Natural killer cell treated with Interleukin-12 subunit alpha and Interleukin-12 subunit beta and Interleukin-15 and Interleukin-18, amount 100 ng/mL, for 72 hours (primary cell): ENCODE results near the gene OR4D10. TPM values are rescaled to one million over a fixed set of nuclear protein-coding genes. Genes with fewer than 3 reads are reported as not detected.
A peak's percentile ranks its signal among the peaks of the same experiment; 100 is the strongest.
"Not testable (repeated sequence)": the region's sequence is repeated elsewhere in the genome, so short reads cannot be mapped to it uniquely, and the experiment has no call there.

ENCODE experiments used
- ATAC-seq, 2 donors: fragments of 150-1000 bp; cut with Tn5 transposase in 1 of 2; sonication (Bioruptor Pico), chemical (Tn5 transposase) in 1 of 2; 2 replicates each; pipeline ENCODE4 v1.10.0; 2021
- DNase-seq: peaks from one replicate; pipeline ENCODE4 v3.0.0; 2022; ENCODE audit warnings: low spot score
- H3K27ac Mint-ChIP-seq, 2 donors: 1 replicate in 1 of 2; 2 replicates in 1 of 2; pipeline ENCODE4 v1.8.0; 2022; ENCODE audit warnings: mixed read lengths in 2 of 2, mild to moderate bottlenecking in 1 of 2, moderate library complexity in 1 of 2
- H3K27me3 Mint-ChIP-seq, 2 donors: 1 replicate in 1 of 2; 2 replicates in 1 of 2; pipeline ENCODE4 v1.8.0; 2022; ENCODE audit warnings: mixed read lengths in 2 of 2
- H3K36me3 Mint-ChIP-seq: one replicate; pipeline ENCODE4 v1.8.0; 2022; ENCODE audit warnings: mixed read lengths
- H3K4me1 Mint-ChIP-seq, 2 donors: 1 replicate in 1 of 2; 2 replicates in 1 of 2; pipeline ENCODE4 v1.8.0; 2022; ENCODE audit warnings: low read depth in 2 of 2, mixed read lengths in 2 of 2, mild to moderate bottlenecking in 1 of 2
- H3K4me3 Mint-ChIP-seq: one replicate; pipeline ENCODE4 v1.8.0; 2022; ENCODE audit warnings: mixed read lengths
- H3K9me3 Mint-ChIP-seq: 2 replicates; pipeline ENCODE4 v1.8.0; 2022; ENCODE audit warnings: mixed read lengths
- total RNA-seq, 2 donors: library from RNA; stranded (reverse); gene quantifications; one replicate each; pipeline ENCODE4 v1.2.3, GENCODE V29; 2022

OR4D10 gene
- total RNA-seq, 2 donors from 2014 or later = not detected

GRCh38 chr11:59479906-59480305 lies 6.8 kb downstream of the OR4D10 start:
- Mint-ChIP-seq H3K27ac (no peak overlapping the region), H3K9me3 (no peaks in the 10 kb centered on the region), H3K4me1 (peaks cover 0 to 3% of the 10 kb centered on the region in 2 donors), H3K27me3 (peaks cover 12 to 22% of the 10 kb centered on the region in 2 donors), H3K36me3 (no peaks in the 10 kb centered on the region), H3K4me3 (no peak overlapping the region)
- ATAC-seq = no peak
- no peak for DNase-seq

GRCh38 chr11:59480359-59480758 lies 7.2 kb downstream of the OR4D10 start:
- H3K36me3 Mint-ChIP-seq = no peaks in the 10 kb centered on the region
- H3K4me1 Mint-ChIP-seq = peaks cover 0 to under 1% of the 10 kb centered on the region in 2 donors
- no peak for ATAC-seq

GRCh38 chr11:59501931-59502330 lies 28.8 kb downstream of the OR4D10 start:
- no peak for ATAC-seq
- no peak for DNase-seq
- Mint-ChIP-seq H3K9me3 (no peaks in the 10 kb centered on the region), H3K4me1 (no peaks in the 10 kb centered on the region), H3K27me3 (peaks cover 18 to 42% of the 10 kb centered on the region in 2 donors), H3K36me3 (no peaks in the 10 kb centered on the region), H3K27ac (no peak overlapping the region), H3K4me3 (no peak overlapping the region)

More at GRCh38 chr11:59480359-59480758, 7.2 kb downstream of the OR4D10 start:
- H3K27me3 Mint-ChIP-seq = peaks cover 10 to 17% of the 10 kb centered on the region in 2 donors
- no peak overlapping the region for H3K27ac Mint-ChIP-seq
- no peaks in the 10 kb centered on the region for H3K9me3 Mint-ChIP-seq
- DNase-seq = no peak
- no peak overlapping the region for H3K4me3 Mint-ChIP-seq

GRCh38 chr11:59503276-59503675 lies 30.2 kb downstream of the OR4D10 start, which contains the start of gene OR4D11:
Gene OR4D11, plus strand, starts transcription at chr11:59503576. Its CDS starts 0 bp downstream, at chr11:59503576.
- H3K27ac Mint-ChIP-seq = no peak within 1 kb of the TSS
- no peaks in the 10 kb centered on the region for H3K4me1 Mint-ChIP-seq
- H3K4me3 Mint-ChIP-seq = no peak within 1 kb of the TSS
- DNase-seq = no peak
- no peak for ATAC-seq
- no peaks in the 10 kb centered on the region for H3K36me3 Mint-ChIP-seq
- no peaks in the 10 kb centered on the region for H3K9me3 Mint-ChIP-seq
- H3K27me3 Mint-ChIP-seq = peaks cover 18 to 37% of the 10 kb centered on the region in 2 donors

GRCh38 chr11:59510941-59511589 lies 38.0 kb downstream of the OR4D10 start, which contains the start of gene OR4D9:
Gene OR4D9, plus strand, starts transcription at chr11:59511539. Its CDS starts 3,374 bp downstream, at chr11:59514913.
- Mint-ChIP-seq H3K4me1 (peaks cover 2 to 10% of the 10 kb centered on the region in 2 donors), H3K27ac (no peak within 1 kb of the TSS), H3K36me3 (no peaks in the 10 kb centered on the region), H3K27me3 (peaks cover 10 to 23% of the 10 kb centered on the region in 2 donors), H3K4me3 (peak within 1 kb of the TSS; percentile 20), H3K9me3 (no peaks in the 10 kb centered on the region)
- ATAC-seq (no peak), DNase-seq (no peak)

GRCh38 chr11:59511675-59512074 lies 38.6 kb downstream of the OR4D10 start:
- Mint-ChIP-seq H3K4me3 (no peak overlapping the region), H3K4me1 (peaks cover 2 to 10% of the 10 kb centered on the region in 2 donors), H3K9me3 (no peaks in the 10 kb centered on the region), H3K36me3 (no peaks in the 10 kb centered on the region), H3K27ac (no peak overlapping the region), H3K27me3 (peaks cover 10 to 23% of the 10 kb centered on the region in 2 donors)
- ATAC-seq (no peak), DNase-seq (no peak)

- H3K27me3 Mint-ChIP-seq = peaks cover 13 to 17% of the 10 kb centered on the region in 2 donors
- H3K4me1 Mint-ChIP-seq, DNase-seq, ATAC-seq, H3K27ac Mint-ChIP-seq, H3K4me3 Mint-ChIP-seq, H3K36me3 Mint-ChIP-seq, H3K9me3 Mint-ChIP-seq: not testable (repeated sequence)
These were observed 47.0 kb downstream of the OR4D10 start for GRCh38 chr11:59520139-59520538.

- no peaks in the 10 kb centered on the region for H3K4me1 Mint-ChIP-seq
- no peak overlapping the region for H3K4me3 Mint-ChIP-seq
- DNase-seq (no peak), ATAC-seq (no peak)
- no peak overlapping the region for H3K27ac Mint-ChIP-seq
- H3K27me3 Mint-ChIP-seq = peaks cover 11 to 15% of the 10 kb centered on the region in 2 donors
- H3K36me3 Mint-ChIP-seq = no peaks in the 10 kb centered on the region
- no peaks in the 10 kb centered on the region for H3K9me3 Mint-ChIP-seq
These were observed 47.6 kb downstream of the OR4D10 start for GRCh38 chr11:59520741-59521140.

- Mint-ChIP-seq H3K4me1 (no peaks in the 10 kb centered on the region), H3K9me3 (no peaks in the 10 kb centered on the region), H3K27ac (no peak overlapping the region), H3K36me3 (no peaks in the 10 kb centered on the region), H3K4me3 (no peak overlapping the region), H3K27me3 (peaks cover 10 to 21% of the 10 kb centered on the region in 2 donors)
- ATAC-seq (no peak), DNase-seq (no peak)
These were observed 50.4 kb downstream of the OR4D10 start for GRCh38 chr11:59523541-59523940.

- no peak overlapping the region for H3K27ac Mint-ChIP-seq
- no peak overlapping the region for H3K4me3 Mint-ChIP-seq
- H3K4me1 Mint-ChIP-seq = peaks cover 0 to 10% of the 10 kb centered on the region in 2 donors
- ATAC-seq (no peak), DNase-seq (no peak)
- H3K36me3 Mint-ChIP-seq = no peaks in the 10 kb centered on the region
- H3K9me3 Mint-ChIP-seq = no peaks in the 10 kb centered on the region
- H3K27me3 Mint-ChIP-seq = peaks cover 14 to 18% of the 10 kb centered on the region in 2 donors
These were observed 55.6 kb downstream of the OR4D10 start for GRCh38 chr11:59528711-59529110.

Other genes starting within 250 kb of the OR4D10 start
- gene OR5AN1, start 114.4 kb upstream of the OR4D10 start, total RNA-seq = not detected
- not detected for gene OR5A2, start 46.9 kb upstream of the OR4D10 start, total RNA-seq
- not detected for gene OR5A1, start 36.8 kb upstream of the OR4D10 start, total RNA-seq
- gene OR4D6, start 16.4 kb upstream of the OR4D10 start, total RNA-seq = not detected
- gene OR4D11, start 30.3 kb downstream of the OR4D10 start, total RNA-seq = not detected
- not detected for gene OR4D9, start 38.2 kb downstream of the OR4D10 start, total RNA-seq
- 10 to 100 TPM; 40.5 to 45.2 TPM for gene OSBP, start 142.5 kb downstream of the OR4D10 start, total RNA-seq
- 10 to 100 TPM; 50.5 to 62.9 TPM for gene PATL1, start 195.7 kb downstream of the OR4D10 start, total RNA-seq
- not detected for gene OR10V1, start 240.5 kb downstream of the OR4D10 start, total RNA-seq